Measurements from ENCODE around the gene CIB1. TPM values are rescaled to one million over a fixed set of nuclear protein-coding genes. Genes with fewer than 3 reads are reported as not detected.

The CIB1 gene
- total RNA-seq, 1 donor from 2014 or later, result 33.8 TPM

DNA sequence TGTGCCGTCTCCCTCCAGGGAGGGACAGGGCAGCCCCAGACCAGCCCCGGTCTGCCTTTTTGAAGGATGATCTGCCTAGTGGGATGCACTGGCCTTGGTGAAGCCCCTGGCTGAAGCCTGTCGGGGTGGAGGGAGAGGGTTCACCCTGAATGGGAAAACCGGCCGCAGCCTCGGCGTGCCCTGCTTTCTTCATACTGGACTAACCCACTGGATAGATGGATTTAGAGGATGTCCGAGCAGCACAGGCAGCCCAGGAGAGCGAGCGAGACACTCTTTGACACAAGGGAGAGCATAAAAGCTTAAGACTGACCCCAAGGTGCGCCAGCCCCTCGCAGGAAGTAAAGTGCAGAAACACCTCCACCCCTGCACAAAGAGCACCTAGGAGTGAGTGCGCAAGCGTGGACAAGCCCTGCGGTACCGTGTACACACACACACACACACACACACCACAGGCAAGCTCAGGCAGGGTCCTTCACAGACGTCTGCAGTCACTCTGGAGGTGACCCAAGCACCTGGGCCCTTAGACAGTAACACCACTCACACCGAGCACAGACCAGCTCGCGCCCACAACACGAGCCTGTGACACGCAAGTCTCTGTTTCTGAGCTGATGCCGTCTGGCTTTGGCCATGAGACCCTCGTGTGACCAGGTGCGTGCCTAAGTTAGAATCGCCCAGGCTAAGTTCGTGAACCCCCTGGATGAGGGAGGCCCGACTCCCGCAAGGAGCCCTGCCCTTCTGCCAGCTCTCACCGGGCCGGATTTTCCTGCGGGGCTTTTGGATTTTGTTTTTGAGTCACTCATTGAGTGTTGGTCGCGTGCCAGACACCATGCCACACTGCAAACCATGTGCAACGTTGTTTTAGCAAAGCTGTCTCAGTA, 21.3 kb downstream of the CIB1 start:
- peaks cover 8% of the 10 kb centered on the region for H3K36me3 Mint-ChIP-seq (ENCODE audit: unreplicated experiment)
- H3K4me1 Mint-ChIP-seq (ENCODE audit: unreplicated experiment), result peaks cover 28% of the 10 kb centered on the region
- DNase-seq (ENCODE audit: extremely low spot score, unreplicated experiment), result no peak
- TF ChIP-seq, protein P1, sequence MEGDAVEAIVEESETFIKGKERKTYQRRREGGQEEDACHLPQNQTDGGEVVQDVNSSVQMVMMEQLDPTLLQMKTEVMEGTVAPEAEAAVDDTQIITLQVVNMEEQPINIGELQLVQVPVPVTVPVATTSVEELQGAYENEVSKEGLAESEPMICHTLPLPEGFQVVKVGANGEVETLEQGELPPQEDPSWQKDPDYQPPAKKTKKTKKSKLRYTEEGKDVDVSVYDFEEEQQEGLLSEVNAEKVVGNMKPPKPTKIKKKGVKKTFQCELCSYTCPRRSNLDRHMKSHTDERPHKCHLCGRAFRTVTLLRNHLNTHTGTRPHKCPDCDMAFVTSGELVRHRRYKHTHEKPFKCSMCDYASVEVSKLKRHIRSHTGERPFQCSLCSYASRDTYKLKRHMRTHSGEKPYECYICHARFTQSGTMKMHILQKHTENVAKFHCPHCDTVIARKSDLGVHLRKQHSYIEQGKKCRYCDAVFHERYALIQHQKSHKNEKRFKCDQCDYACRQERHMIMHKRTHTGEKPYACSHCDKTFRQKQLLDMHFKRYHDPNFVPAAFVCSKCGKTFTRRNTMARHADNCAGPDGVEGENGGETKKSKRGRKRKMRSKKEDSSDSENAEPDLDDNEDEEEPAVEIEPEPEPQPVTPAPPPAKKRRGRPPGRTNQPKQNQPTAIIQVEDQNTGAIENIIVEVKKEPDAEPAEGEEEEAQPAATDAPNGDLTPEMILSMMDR (IDR thresholded peaks at IDR 0.05), result no peak
- H3K27ac Mint-ChIP-seq (ENCODE audit: unreplicated experiment), result peak overlapping the region; percentile 71
- H3K4me3 Mint-ChIP-seq (ENCODE audit: unreplicated experiment), result no peak overlapping the region
- no peaks in the 10 kb centered on the region for H3K9me3 Mint-ChIP-seq (ENCODE audit: unreplicated experiment)
- H3K27me3 Mint-ChIP-seq (ENCODE audit: unreplicated experiment), result no peaks in the 10 kb centered on the region

DNA sequence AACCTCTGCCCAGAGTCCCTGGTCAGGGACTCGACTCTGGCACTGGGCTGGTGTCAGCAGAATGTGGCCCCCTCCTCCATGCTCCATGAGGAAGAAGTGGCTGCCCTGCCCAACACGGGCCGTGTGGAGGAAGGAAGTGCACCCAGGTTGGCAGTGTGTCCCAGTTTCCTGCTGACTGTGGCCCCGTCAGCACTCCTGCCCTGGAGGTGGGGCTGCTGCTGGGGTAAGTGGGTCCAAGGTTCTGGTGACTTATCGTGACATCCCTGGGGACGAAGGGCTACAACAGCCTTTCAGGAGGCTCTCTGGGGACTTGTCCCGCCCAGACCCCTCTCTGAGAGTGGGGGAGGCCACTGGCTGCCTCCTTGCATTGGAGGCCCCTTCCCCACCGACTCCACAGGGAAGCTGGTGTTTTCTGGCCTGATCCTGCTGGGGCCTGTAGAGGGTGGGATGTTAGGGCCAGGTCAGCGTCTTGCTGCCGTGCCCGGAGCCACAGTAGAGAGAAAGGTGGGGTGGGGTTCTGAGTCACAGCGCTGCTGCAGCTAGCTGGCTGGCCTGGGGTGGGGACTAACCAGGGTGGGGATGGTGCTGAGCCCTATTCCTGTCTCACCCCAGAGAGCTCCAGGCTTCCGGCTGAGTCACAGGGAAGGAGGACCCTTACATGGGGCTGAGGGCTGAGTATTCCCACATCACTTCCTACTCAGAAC, 22.1 kb downstream of the CIB1 start:
- TF ChIP-seq, protein P1 (IDR thresholded peaks at IDR 0.05), result no peak
- H3K27me3 Mint-ChIP-seq (ENCODE audit: unreplicated experiment), result no peaks in the 10 kb centered on the region
- DNase-seq (ENCODE audit: extremely low spot score, unreplicated experiment), result no peak
- H3K27ac Mint-ChIP-seq (ENCODE audit: unreplicated experiment), result peak overlapping the region; percentile 52
- no peak overlapping the region for H3K4me3 Mint-ChIP-seq (ENCODE audit: unreplicated experiment)
- peaks cover 12% of the 10 kb centered on the region for H3K36me3 Mint-ChIP-seq (ENCODE audit: unreplicated experiment)
- H3K9me3 Mint-ChIP-seq (ENCODE audit: unreplicated experiment), result no peaks in the 10 kb centered on the region
- peaks cover 28% of the 10 kb centered on the region for H3K4me1 Mint-ChIP-seq (ENCODE audit: unreplicated experiment)

DNA sequence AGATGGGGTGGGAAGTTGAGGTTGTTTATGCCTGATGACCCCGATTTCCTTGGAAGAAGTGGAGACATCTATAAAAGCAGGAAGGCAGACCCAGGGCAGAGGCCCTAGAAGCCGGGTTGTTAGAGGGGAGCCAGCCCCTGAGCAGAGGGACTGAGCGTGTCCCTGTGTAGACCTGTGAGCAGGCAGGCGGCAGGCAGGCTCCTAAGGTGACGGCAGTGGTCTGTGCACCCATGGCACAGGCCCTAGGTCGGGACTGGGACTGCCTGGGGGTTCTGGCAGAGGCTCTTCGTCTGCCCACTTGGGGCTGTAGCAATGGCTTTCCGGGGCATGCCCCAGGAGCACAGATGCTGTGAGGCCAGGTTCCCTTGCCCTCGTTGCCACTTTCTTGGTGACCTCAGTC, 22.7 kb downstream of the CIB1 start:
- Mint-ChIP-seq H3K27ac (ENCODE audit: unreplicated experiment) (peak overlapping the region; percentile 52), H3K4me3 (ENCODE audit: unreplicated experiment) (no peak overlapping the region)
- no peak for DNase-seq (ENCODE audit: extremely low spot score, unreplicated experiment)

DNA sequence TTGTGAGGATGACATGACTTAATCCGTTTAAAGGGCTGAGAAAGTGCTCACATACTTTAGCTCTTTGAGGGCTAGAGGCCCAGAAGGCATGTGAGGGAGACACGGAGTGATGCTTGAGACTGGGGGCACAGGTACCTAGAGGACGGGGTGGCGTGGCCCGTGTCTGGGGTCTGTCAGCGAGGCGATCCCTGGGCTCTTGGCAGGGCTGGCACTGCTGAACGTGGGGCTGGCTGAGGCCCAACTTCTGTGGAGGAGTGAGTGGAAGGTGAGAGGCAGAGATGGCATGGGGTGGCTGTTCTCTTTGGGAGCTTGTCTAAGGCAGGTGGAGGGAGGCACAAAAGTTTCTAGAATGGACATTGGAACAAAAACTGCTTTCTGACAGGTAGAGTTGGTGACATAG, 23.1 kb downstream of the CIB1 start:
- Mint-ChIP-seq H3K36me3 (ENCODE audit: unreplicated experiment) (peaks cover 15% of the 10 kb centered on the region), H3K27me3 (ENCODE audit: unreplicated experiment) (no peaks in the 10 kb centered on the region), H3K4me3 (ENCODE audit: unreplicated experiment) (no peak overlapping the region), H3K27ac (ENCODE audit: unreplicated experiment) (peak overlapping the region; percentile 25), H3K4me1 (ENCODE audit: unreplicated experiment) (peaks cover 28% of the 10 kb centered on the region), H3K9me3 (ENCODE audit: unreplicated experiment) (no peaks in the 10 kb centered on the region)
- TF ChIP-seq, protein P1 (IDR thresholded peaks at IDR 0.05), result no peak
- no peak for DNase-seq (ENCODE audit: extremely low spot score, unreplicated experiment)

More for the DNA sequence above, 22.7 kb downstream of the CIB1 start:
- Mint-ChIP-seq H3K36me3 (ENCODE audit: unreplicated experiment) (peaks cover 14% of the 10 kb centered on the region), H3K4me1 (ENCODE audit: unreplicated experiment) (peaks cover 28% of the 10 kb centered on the region), H3K27me3 (ENCODE audit: unreplicated experiment) (no peaks in the 10 kb centered on the region), H3K9me3 (ENCODE audit: unreplicated experiment) (no peaks in the 10 kb centered on the region)
- TF ChIP-seq, protein P1 (IDR thresholded peaks at IDR 0.05), result no peak

DNA sequence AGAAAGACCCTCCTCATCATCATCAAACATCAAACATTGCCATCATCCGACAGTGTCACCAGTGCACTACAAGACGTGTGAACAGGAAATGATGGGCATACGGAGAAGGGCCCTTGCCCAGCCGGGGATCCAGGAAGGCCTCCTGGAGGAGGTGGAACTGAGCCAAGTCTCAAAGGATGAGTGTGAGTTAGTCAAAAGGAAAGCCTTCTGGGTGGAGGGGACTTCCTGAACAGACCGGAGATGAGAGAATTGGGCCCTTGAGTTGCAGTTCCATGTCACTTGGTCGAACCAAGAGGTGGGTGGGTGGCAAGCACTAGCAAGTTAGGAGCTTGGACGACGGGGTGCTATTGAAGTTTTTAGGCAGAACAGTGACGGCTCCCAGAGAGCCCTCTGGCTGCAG, 24.1 kb downstream of the CIB1 start:
- TF ChIP-seq, protein P1 (IDR thresholded peaks at IDR 0.05), result no peak
- Mint-ChIP-seq H3K9me3 (ENCODE audit: unreplicated experiment) (no peaks in the 10 kb centered on the region), H3K4me1 (ENCODE audit: unreplicated experiment) (peaks cover 24% of the 10 kb centered on the region), H3K27me3 (ENCODE audit: unreplicated experiment) (no peaks in the 10 kb centered on the region), H3K36me3 (ENCODE audit: unreplicated experiment) (peaks cover 16% of the 10 kb centered on the region), H3K4me3 (ENCODE audit: unreplicated experiment) (no peak overlapping the region), H3K27ac (ENCODE audit: unreplicated experiment) (no peak overlapping the region)
- no peak for DNase-seq (ENCODE audit: extremely low spot score, unreplicated experiment)

Measured in osteocyte (in vitro differentiated cells).